Esophagus squamous epithelium (tissue), 4 donors: ENCODE measurements around the gene PIGP.

Source experiments
- POLR2A ChIP-seq, 4 donors: fragments of 450-650 bp; IDR thresholded peaks; one replicate each; pipeline ENCODE4 v1.6.1; 2017; ENCODE audit warnings: antibody characterized with exemption in 4 of 4, mild to moderate bottlenecking in 4 of 4, moderate library complexity in 3 of 4
- TF ChIP-seq, protein P1 (sequence below), 6 experiments: fragments of 450-650 bp in 4 of 6; fragments of 200-600 bp in 2 of 6; sonication (generic) in 2 of 6; IDR thresholded peaks; one replicate each; pipeline ENCODE4 v1.5.1; 2016 to 2019; ENCODE audit warnings: antibody characterized with exemption in 6 of 6, mild to moderate bottlenecking in 4 of 6, moderate library complexity in 4 of 6

DNA sequence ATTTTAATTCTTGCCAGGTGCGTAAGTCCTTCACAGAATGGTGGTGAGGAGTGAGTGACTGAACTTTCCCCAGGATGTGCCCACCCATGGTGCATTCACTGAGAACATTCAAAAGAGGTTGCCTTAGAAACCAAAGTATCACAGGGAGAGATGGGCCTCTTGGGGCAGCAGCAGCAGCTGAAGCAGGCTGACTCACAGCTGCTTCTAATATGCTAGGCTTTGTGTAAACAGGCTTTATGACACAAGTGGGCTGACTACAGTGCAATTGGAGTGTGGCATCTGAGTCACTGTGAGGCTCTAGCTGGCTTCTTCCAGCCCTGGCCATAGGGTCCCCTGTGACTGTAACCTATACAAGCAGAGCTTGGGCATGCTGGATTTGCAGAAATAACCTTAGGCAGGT lies 12.6 kb downstream of the PIGP start:
- TF ChIP-seq, protein P1, sequence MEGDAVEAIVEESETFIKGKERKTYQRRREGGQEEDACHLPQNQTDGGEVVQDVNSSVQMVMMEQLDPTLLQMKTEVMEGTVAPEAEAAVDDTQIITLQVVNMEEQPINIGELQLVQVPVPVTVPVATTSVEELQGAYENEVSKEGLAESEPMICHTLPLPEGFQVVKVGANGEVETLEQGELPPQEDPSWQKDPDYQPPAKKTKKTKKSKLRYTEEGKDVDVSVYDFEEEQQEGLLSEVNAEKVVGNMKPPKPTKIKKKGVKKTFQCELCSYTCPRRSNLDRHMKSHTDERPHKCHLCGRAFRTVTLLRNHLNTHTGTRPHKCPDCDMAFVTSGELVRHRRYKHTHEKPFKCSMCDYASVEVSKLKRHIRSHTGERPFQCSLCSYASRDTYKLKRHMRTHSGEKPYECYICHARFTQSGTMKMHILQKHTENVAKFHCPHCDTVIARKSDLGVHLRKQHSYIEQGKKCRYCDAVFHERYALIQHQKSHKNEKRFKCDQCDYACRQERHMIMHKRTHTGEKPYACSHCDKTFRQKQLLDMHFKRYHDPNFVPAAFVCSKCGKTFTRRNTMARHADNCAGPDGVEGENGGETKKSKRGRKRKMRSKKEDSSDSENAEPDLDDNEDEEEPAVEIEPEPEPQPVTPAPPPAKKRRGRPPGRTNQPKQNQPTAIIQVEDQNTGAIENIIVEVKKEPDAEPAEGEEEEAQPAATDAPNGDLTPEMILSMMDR (IDR thresholded peaks at IDR 0.05): no peak
- no peak for TF ChIP-seq POLR2A (IDR thresholded peaks at IDR 0.05)
